K562 (cell line): ENCODE measurements around the gene USP22. TPM values are rescaled to one million over a fixed set of nuclear protein-coding genes. Genes with fewer than 3 reads are reported as not detected.

Experiments used
- ARID4B ChIP-seq: sonication (generic); formaldehyde crosslinking; IDR thresholded peaks from 2 replicates; pipeline ENCODE4 v1.8.0; 2022; ENCODE audit warnings: mild to moderate bottlenecking, missing genetic modification reagents
- EP300 ChIP-seq: IDR thresholded peaks from 2 replicates; pipeline ENCODE4 v1.6.1; 2012; ENCODE audit warnings: low read length, improper control_type of control experiment
- FOXJ2 ChIP-seq: fragments of 200-800 bp; sonication (Bioruptor generic); IDR thresholded peaks from 2 replicates; pipeline ENCODE4 v1.6.1; 2016; ENCODE audit warnings: missing genetic modification characterization, missing compliant biosample characterization
- HOXB6 ChIP-seq: fragments of 250-450 bp; sonication (Bioruptor Pico); IDR thresholded peaks from 2 replicates; pipeline ENCODE4 v1.5.1; 2022; ENCODE audit warnings: mild to moderate bottlenecking, borderline replicate concordance
- KHSRP ChIP-seq: fragments of 450-650 bp; IDR thresholded peaks from 2 replicates; pipeline ENCODE4 v1.6.1; 2017
- MEF2A ChIP-seq: IDR thresholded peaks from 2 replicates; pipeline ENCODE4 v1.6.1; 2011; ENCODE audit warnings: low read depth, mild to moderate bottlenecking, low read length, moderate library complexity; ENCODE audit not compliant: control insufficient read depth
- MTA3 ChIP-seq: fragments of 450-650 bp; formaldehyde crosslinking; IDR thresholded peaks from 2 replicates; pipeline ENCODE4 v1.6.1; 2017; ENCODE audit warnings: mild to moderate bottlenecking, borderline replicate concordance
- NEUROD1 ChIP-seq: fragments of 150-350 bp; IDR thresholded peaks from 2 replicates; pipeline ENCODE4 v1.6.1; 2014; ENCODE audit warnings: borderline replicate concordance, low read length, low read depth; ENCODE audit not compliant: partially characterized antibody
- POLR2B ChIP-seq: fragments of 450-650 bp; IDR thresholded peaks from 2 replicates; pipeline ENCODE4 v1.6.1; 2018; ENCODE audit warnings: low read depth; ENCODE audit not compliant: partially characterized antibody
- RFX7 ChIP-seq: fragments of 250-450 bp; sonication (Bioruptor Pico); IDR thresholded peaks from 2 replicates; pipeline ENCODE4 v1.5.1; 2021; ENCODE audit warnings: mild to moderate bottlenecking
- STAG1 ChIP-seq: sonication (generic); formaldehyde crosslinking; IDR thresholded peaks from 2 replicates; pipeline ENCODE4 v1.5.0; 2020; ENCODE audit warnings: missing genetic modification reagents, borderline replicate concordance
- TEAD2 ChIP-seq: fragments of 450-650 bp; IDR thresholded peaks from 2 replicates; pipeline ENCODE4 v1.6.1; 2016; ENCODE audit warnings: missing genetic modification characterization, control low read depth, missing compliant biosample characterization
- TRIM25 ChIP-seq: fragments of 450-650 bp; IDR thresholded peaks from 2 replicates; pipeline ENCODE4 v1.7.0; 2016; ENCODE audit warnings: borderline replicate concordance
- ZBED1 ChIP-seq: IDR thresholded peaks from 2 replicates; pipeline ENCODE4 v1.6.1; 2014
- ZFP1 ChIP-seq: fragments of 450-650 bp; formaldehyde crosslinking; IDR thresholded peaks from 2 replicates; pipeline ENCODE4 v1.4.0; 2020; ENCODE audit warnings: mild to moderate bottlenecking, mixed read lengths
- ZNF347 ChIP-seq: fragments of 450-650 bp; formaldehyde crosslinking; IDR thresholded peaks from 2 replicates; pipeline ENCODE4 v1.4.0; 2020; ENCODE audit warnings: low read depth, mild to moderate bottlenecking, moderate library complexity
- ZNF766 ChIP-seq: fragments of 200-800 bp; sonication (Bioruptor generic); conservative IDR thresholded peaks from 2 replicates; pipeline ENCODE4 v1.6.1; 2016; ENCODE audit warnings: missing genetic modification characterization, missing compliant biosample characterization
- polyA plus RNA-seq, 8 experiments: library from polyadenylated mRNA; depleted of rRNA in 4 of 8; stranded (reverse) in 5 of 8; unstranded in 3 of 8; fragments of >200 nt; fragmentation: Nextera tagmentation in 2 of 8; fragmentation: Illumina TruSeq in 1 of 8; extraction: Ambion mirVana in 2 of 8; extraction: Trizol in 1 of 8; gene quantifications; 2 replicates each; pipeline versions ENCODE4 v1.2.1 to v1.2.3, GENCODE V29; 2011 to 2014; ENCODE audit warnings: inconsistent platforms in 1 of 8, missing spikeins in 1 of 8
- total RNA-seq, 7 experiments: library from RNA; depleted of rRNA in 6 of 7; stranded (reverse); fragments of >200 nt in 6 of 7; fragmentation: Illumina TruSeq in 2 of 7; extraction: Trizol in 2 of 7; gene quantifications; 2 replicates each; pipeline versions ENCODE4 v1.2.1 to v1.2.3, GENCODE V29; 2011 to 2021; ENCODE audit warnings: low replicate concordance in 1 of 7
- TF ChIP-seq, protein P1 (sequence below), 2 experiments: fragments of 250-450 bp in 1 of 2; fragments of 450-650 bp in 1 of 2; sonication (Bioruptor Pico) in 1 of 2; IDR thresholded peaks; 2 replicates each; pipeline versions ENCODE4 v1.6.1 to v1.8.0; 2016 to 2021; ENCODE audit warnings: mild to moderate bottlenecking in 2 of 2, moderate library complexity in 2 of 2, missing compliant biosample characterization in 1 of 2, missing genetic modification characterization in 1 of 2
- TF ChIP-seq, protein P2 (sequence below): fragments of 450-650 bp; IDR thresholded peaks from 2 replicates; pipeline ENCODE4 v1.6.1; 2016; ENCODE audit warnings: borderline replicate concordance

USP22 gene
- total and polyA plus RNA-seq, 9 of the 15 experiments (the other 6 are each of a cell fraction or from before 2014, with no cell fraction given), result 6.5 to 113 (median 58.9) TPM

- TF ChIP-seq NEUROD1, result no peak
- no peak for TF ChIP-seq TRIM25
- TF ChIP-seq, protein P1, sequence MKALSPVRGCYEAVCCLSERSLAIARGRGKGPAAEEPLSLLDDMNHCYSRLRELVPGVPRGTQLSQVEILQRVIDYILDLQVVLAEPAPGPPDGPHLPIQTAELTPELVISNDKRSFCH (CRISPR knock-in tag; IDR thresholded peaks at IDR 0.05), result no peak
- TF ChIP-seq, protein P1 (tag; IDR thresholded peaks at IDR 0.05), result no peak
- no peak for TF ChIP-seq POLR2B
- no peak for TF ChIP-seq ZNF347
- no peak for TF ChIP-seq FOXJ2
- no peak for TF ChIP-seq HOXB6 (CRISPR knock-in tag)
- TF ChIP-seq STAG1 (CRISPR knock-in tag), result no peak
- TF ChIP-seq RFX7 (CRISPR knock-in tag), result no peak
- TF ChIP-seq ZFP1 (CRISPR knock-in tag), result no peak
- TF ChIP-seq, protein P2, sequence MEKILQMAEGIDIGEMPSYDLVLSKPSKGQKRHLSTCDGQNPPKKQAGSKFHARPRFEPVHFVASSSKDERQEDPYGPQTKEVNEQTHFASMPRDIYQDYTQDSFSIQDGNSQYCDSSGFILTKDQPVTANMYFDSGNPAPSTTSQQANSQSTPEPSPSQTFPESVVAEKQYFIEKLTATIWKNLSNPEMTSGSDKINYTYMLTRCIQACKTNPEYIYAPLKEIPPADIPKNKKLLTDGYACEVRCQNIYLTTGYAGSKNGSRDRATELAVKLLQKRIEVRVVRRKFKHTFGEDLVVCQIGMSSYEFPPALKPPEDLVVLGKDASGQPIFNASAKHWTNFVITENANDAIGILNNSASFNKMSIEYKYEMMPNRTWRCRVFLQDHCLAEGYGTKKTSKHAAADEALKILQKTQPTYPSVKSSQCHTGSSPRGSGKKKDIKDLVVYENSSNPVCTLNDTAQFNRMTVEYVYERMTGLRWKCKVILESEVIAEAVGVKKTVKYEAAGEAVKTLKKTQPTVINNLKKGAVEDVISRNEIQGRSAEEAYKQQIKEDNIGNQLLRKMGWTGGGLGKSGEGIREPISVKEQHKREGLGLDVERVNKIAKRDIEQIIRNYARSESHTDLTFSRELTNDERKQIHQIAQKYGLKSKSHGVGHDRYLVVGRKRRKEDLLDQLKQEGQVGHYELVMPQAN, result no peak
- no peak for TF ChIP-seq ARID4B (CRISPR knock-in tag)
- TF ChIP-seq ZNF766 (CRISPR knock-in tag), result peak; percentile 35; the same call in 1 of the 2 replicates
- TF ChIP-seq MTA3, result no peak
- TF ChIP-seq EP300, result peak; percentile 77
- no peak for TF ChIP-seq ZBED1
- TF ChIP-seq MEF2A, result no peak
- no peak for TF ChIP-seq KHSRP
- TF ChIP-seq TEAD2, result no peak
Measured at GRCh38 chr17:21034340-21035235, 8.2 kb downstream of the USP22 start (continued).
